NCI-H748 (cell line): Measurements from ENCODE around the gene KRTAP19-8.

Source experiments
- DNase-seq: peaks from one replicate; lab custom pipeline; 2025; ENCODE audit not compliant: unreplicated experiment; lab: John Stamatoyannopoulos, UW

Gene KRTAP19-8

DNA sequence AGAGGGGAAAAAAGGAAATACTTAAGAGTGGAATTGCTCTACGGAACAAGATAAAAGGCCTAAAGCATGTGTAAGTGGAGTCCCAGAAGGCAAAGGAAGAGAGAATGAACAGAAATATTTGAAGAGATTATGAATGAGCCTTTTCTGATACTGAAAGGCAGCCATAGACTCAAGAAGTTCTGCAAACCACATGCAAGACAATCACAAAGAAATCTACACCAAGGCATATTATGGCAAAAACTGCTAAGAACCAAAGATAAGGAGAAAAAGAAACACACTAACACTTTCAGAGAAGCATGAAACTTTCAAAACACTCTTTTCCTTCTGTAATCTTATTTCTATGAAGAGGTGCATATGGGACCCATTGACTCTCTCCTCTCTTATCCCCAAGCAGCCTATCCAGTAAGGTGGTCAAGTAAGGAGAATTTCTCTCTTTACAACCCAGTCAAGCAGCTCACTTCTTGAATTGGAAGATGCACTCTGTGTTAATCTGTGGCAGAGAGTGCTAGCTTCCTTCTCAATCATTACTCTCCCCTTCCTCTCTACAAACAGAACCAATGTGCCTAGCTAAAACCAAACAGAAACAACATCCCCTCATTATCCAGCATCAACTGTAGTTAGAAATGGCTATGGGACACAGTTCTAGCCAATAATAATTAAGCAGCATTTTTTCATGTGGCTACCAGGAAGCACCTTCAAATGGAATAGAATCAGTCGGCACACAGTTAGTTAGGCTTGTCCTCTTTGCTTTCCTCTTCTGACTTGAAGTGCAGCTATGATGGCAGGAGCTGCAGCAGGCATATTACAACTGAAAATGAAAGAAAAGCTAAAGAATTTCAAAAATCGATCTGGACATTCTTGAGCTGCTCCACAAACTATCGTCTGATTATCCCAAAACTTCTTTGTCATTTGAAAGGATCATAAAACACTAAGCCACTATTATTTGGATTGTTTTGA lies 25.9 kb downstream of the KRTAP19-8 start:
- DNase-seq, result no peak

DNA sequence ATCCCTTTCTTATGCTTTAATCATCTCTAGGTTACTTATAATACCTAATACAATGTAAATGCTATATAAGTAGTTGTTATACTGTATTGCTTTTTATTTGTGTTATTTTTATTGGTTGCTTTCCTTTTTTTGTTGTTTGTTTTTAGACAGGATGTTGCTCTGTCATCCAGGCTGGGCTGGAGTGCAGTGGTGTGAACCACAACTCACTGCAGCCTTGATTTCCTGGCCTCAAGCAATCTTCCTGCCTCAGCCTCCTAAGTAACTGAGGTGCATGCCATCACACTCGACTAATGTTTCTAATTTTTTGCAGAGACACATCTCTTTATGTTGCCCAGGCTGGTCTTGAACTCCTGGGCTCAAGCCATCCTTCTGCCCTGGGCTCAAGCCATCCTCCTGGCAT lies 26.9 kb downstream of the KRTAP19-8 start:
- no peak for DNase-seq

DNA sequence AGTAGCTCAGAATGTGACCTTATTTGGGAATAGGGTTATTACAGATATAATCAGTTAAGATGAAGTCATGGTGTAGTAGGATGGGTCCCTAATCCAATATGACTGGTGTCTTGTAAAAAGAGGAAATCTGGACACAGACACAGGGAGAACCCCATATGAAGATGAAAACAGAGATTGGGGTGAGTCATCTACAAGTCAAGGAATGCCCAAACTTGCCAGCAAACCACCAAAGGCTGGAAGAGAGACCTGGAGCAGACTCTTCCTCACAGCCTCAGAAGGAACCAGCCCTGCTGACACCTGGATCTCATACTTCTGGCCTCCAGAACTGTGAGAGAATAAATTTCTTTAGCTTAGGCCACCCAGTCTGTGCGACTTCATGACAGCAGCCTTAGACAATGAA lies 29.9 kb downstream of the KRTAP19-8 start:
- DNase-seq, result no peak

DNA sequence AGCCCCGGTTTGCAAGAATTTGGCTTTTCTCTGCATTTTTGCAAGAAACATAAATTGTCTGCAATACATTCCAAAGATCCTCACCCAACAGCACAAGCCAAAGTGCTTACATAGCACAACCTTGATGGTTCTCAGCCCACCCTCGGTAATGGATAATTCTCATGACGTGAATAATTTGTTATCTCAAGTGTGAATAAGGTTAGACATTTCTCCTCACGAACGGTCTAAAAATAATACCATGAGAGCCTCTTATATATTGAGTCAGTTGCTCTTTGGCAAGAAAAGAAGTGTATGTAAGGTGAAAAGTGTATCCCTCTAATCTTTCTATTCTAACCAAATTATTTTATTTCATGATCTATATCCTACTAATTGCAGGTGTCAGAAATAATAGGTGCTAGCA lies 33.3 kb downstream of the KRTAP19-8 start:
- DNase-seq, result no peak

DNA sequence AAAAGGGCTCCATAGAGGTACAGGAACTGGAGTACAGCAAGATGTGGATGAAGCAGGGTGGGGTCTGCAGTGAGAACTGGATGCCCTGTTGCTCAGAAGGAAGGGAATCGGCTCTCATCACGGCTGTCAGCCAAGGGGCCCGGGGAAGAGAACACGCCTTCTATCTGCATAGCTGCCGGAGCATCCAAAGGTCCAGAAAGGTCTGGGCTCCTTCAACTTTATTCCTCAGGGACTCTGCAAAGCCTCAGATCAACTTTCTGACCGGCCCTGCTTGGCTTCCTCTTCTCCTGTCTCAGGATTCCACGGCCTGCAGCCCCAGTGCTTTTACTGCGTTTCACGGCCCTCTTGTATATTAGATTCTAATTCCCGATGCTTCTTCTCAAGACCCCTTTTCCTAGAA lies 34.8 kb downstream of the KRTAP19-8 start:
- no peak for DNase-seq

DNA sequence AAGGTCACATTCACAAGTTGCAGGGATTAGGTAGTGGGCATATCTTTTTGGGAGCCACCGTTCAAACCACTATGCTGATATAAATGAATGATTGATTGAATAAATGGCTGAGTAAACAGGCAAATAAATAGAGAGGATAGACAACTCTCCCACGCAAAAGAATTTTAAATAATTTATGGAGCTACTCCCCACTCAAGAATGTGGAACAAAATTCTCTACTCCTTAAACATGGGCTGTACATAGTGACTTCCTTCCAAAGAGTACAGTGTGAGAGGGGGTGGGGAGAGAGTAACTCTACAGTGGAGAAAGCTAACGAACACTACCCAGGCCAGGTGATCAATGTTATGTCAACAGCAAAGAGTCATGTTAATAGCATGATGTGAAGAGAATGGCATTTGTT lies 40.7 kb downstream of the KRTAP19-8 start:
- DNase-seq, result no peak

DNA sequence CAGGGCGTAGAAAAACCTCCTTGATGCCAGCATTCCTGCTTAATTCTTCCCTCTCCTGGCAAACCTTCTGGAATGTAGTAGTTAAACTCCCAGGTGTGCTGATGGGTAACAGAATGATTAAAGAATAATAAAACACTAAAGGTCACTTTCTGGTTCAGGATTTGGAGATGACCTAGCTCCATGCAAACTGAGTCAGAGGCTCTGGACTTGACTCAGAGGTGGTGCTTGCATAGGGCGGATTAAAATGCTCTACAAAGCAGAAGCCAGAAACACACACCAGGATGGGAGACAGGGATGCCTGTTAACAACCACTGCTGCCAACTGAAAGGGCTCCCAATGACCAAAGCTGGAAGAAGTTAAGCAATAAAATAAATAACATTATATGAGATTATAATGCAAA lies 41.5 kb downstream of the KRTAP19-8 start:
- DNase-seq, result no peak

DNA sequence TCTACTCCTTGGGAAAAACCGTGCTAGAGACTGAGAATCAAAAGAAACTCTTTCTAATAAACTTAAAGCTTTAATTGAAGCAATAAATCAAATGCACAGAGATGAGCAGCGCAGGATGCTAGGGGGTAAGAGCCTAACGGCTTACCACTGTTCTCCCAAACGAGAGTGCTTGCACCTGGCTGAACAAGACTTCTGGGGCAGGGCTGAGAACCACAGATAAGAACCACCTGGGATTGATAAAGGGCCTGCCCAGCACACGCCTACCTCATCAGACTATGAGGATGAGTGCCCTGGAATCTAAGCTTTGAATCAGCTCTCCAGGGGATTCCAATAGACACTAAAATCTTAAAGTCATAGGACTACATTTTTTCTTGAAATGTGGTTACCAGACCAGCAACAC lies 43.3 kb downstream of the KRTAP19-8 start:
- DNase-seq, result no peak

DNA sequence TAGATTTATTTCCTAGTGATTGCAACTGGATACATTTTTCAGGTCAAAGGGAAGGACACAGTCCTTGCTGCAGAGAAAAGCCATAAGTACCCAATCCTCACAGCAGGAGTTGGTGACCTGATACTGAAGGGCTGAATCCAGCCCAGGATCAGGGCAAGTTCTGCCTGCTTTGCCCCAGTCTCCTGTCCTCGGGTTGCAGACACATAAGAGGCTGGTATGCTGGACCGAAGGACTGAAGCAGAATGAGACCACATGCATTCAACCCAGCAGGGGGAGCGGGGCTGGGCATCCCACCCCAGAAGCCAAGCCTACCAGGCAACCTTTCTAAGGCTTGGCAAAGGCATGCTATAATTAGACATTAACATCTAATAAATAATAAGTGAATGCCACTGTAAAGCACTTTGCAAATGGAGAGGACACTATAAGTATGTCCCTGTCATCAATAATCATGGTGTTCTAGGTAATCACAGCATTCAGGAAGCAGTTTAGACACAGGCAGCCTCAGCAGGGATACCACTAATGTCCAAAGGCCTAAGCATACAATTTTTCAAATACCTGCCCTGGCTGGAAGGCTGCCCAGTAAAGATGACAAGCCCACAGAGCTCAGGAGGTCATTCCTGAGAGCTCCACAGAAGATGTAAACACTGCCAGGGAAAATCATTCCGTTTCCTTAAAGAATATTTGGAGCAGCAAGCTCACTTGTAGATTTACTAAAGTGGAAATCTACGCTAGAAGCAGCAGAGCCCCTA lies 47.6 kb downstream of the KRTAP19-8 start:
- DNase-seq, result no peak

DNA sequence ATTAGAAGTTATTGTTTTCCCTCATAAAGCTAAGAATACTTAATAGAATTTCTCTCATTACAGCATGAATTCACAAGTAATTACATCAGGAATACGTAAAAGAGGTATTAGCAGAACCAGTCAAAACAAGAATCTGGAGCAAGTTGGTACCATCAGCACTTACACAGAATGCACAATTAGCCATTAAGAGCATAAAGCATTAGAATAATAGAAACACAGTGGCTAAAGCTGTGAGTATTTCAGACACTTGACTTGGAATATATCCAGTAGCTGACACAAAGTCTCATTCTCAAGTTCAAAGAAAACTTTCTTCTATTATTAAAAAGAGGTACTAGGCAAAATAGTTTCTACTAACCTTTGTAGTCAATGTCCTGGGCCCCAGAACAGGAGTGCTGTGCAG lies 49.6 kb downstream of the KRTAP19-8 start:
- no peak for DNase-seq
